ENCODE data around the gene IGFLR1.
"Not testable (repeated sequence)": the region's sequence is repeated elsewhere in the genome, so short reads cannot be mapped to it uniquely, and the experiment has no call there.

Gene IGFLR1

GRCh38 chr19:35739275-35740107 lies 2.8 kb downstream of the IGFLR1 start:
- no peak for DNase-seq

GRCh38 chr19:35738887-35739229 lies 3.4 kb downstream of the IGFLR1 start:
- DNase-seq, result no peak

- DNase-seq, result no peak
These were observed 4.0 kb downstream of the IGFLR1 start for GRCh38 chr19:35738021-35738886.

GRCh38 chr19:35736913-35737886 lies 5.1 kb downstream of the IGFLR1 start:
- DNase-seq, result no peak

GRCh38 chr19:35734889-35735288 lies 7.4 kb downstream of the IGFLR1 start:
- no peak for DNase-seq

- DNase-seq, result no peak
These were observed 8.0 kb downstream of the IGFLR1 start for GRCh38 chr19:35734273-35734672.

- no peak for DNase-seq
These were observed 8.8 kb downstream of the IGFLR1 start for GRCh38 chr19:35733180-35734125.

- no peak for DNase-seq
These were observed 9.6 kb downstream of the IGFLR1 start for GRCh38 chr19:35732540-35733179.

- no peak for DNase-seq
These were observed 10.4 kb downstream of the IGFLR1 start for GRCh38 chr19:35731779-35732405.

GRCh38 chr19:35731353-35731752 lies 10.9 kb downstream of the IGFLR1 start:
- DNase-seq, result no peak

- DNase-seq, result no peak
These were observed 11.9 kb downstream of the IGFLR1 start for GRCh38 chr19:35730326-35730725.

- DNase-seq, result no peak
These were observed 12.5 kb downstream of the IGFLR1 start for GRCh38 chr19:35729763-35730162.

GRCh38 chr19:35729021-35729420 lies 13.2 kb downstream of the IGFLR1 start:
- no peak for DNase-seq

- DNase-seq, result no peak
These were observed 14.1 kb downstream of the IGFLR1 start for GRCh38 chr19:35727956-35728706.

GRCh38 chr19:35727053-35727955 lies 14.9 kb downstream of the IGFLR1 start:
- no peak for DNase-seq

- no peak for DNase-seq
These were observed 16.9 kb downstream of the IGFLR1 start for GRCh38 chr19:35725216-35725861.

- DNase-seq, result no peak
These were observed 17.7 kb downstream of the IGFLR1 start for GRCh38 chr19:35724560-35724959.

GRCh38 chr19:35724132-35724531 lies 18.1 kb downstream of the IGFLR1 start:
- DNase-seq, result not testable (repeated sequence)
